Measurements from ENCODE around the gene DDX11.

DNA sequence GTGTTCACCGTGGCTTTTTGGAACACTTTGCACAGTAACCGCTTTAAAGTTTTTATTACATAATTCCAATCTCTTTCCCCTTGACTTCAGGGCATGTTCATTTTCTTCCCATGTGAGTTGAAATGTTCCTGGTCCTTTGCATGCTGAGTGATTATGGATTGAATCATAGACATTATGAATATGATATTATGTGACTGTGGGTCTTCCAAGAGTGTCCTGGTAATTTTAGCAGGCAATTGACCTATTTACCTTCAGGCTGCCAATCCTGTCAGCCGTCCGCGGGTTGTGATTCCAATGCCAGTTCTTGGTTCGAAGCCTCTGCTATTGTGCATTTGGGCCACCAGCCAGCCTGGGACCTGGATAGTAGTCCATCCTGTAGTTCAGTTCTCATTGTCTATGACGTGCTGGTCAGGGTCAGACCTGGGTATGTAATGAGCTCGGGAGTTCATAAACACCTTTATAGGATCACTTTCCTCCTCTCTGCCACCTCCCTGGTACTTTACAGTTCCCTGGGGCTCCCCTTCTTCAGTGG is 32.6 kb upstream of the DDX11 start:
- TF ChIP-seq, protein P1, sequence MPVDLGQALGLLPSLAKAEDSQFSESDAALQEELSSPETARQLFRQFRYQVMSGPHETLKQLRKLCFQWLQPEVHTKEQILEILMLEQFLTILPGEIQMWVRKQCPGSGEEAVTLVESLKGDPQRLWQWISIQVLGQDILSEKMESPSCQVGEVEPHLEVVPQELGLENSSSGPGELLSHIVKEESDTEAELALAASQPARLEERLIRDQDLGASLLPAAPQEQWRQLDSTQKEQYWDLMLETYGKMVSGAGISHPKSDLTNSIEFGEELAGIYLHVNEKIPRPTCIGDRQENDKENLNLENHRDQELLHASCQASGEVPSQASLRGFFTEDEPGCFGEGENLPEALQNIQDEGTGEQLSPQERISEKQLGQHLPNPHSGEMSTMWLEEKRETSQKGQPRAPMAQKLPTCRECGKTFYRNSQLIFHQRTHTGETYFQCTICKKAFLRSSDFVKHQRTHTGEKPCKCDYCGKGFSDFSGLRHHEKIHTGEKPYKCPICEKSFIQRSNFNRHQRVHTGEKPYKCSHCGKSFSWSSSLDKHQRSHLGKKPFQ (tag by site-specific recombination; IDR thresholded peaks at IDR 0.05), result no peak
- TF ChIP-seq REPIN1 (tag by site-specific recombination; IDR thresholded peaks at IDR 0.05; ENCODE audit: low read depth) (no peak), ZNF274 (IDR thresholded peaks at IDR 0.05; ENCODE audit: low read length) (no peak), ZNF274 (tag by site-specific recombination; IDR thresholded peaks at IDR 0.05; ENCODE audit: borderline replicate concordance) (no peak), ZNF354C (tag by site-specific recombination; IDR thresholded peaks at IDR 0.05; ENCODE audit: borderline replicate concordance, low read depth) (no peak), ZNF585B (tag by site-specific recombination; IDR thresholded peaks at IDR 0.05) (no peak), PRDM1 (tag by site-specific recombination; IDR thresholded peaks at IDR 0.05) (no peak), ZNF292 (tag by site-specific recombination; IDR thresholded peaks at IDR 0.05; ENCODE audit: borderline replicate concordance, low read depth) (no peak)
- TF ChIP-seq, protein P2, sequence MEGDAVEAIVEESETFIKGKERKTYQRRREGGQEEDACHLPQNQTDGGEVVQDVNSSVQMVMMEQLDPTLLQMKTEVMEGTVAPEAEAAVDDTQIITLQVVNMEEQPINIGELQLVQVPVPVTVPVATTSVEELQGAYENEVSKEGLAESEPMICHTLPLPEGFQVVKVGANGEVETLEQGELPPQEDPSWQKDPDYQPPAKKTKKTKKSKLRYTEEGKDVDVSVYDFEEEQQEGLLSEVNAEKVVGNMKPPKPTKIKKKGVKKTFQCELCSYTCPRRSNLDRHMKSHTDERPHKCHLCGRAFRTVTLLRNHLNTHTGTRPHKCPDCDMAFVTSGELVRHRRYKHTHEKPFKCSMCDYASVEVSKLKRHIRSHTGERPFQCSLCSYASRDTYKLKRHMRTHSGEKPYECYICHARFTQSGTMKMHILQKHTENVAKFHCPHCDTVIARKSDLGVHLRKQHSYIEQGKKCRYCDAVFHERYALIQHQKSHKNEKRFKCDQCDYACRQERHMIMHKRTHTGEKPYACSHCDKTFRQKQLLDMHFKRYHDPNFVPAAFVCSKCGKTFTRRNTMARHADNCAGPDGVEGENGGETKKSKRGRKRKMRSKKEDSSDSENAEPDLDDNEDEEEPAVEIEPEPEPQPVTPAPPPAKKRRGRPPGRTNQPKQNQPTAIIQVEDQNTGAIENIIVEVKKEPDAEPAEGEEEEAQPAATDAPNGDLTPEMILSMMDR (tag by site-specific recombination; IDR thresholded peaks at IDR 0.05), result no peak

All from HEK293 (cell line).